Naive B cell (primary cell): Measurements from ENCODE around the gene CDCP2. TPM values are rescaled to one million over a fixed set of nuclear protein-coding genes. Genes with fewer than 3 reads are reported as not detected.
"Not testable (repeated sequence)": the region's sequence is repeated elsewhere in the genome, so short reads cannot be mapped to it uniquely, and the experiment has no call there.

Experiments
- ATAC-seq, 2 donors: fragments of 150-1000 bp; cut with Tn5 transposase; 2 replicates each; pipeline ENCODE4 v1.10.0; 2021; ENCODE audit warnings: low read depth in 2 of 2, mild to moderate bottlenecking in 2 of 2, moderate library complexity in 2 of 2
- DNase-seq: peaks from one replicate; pipeline ENCODE4 v3.0.0; 2022
- H3K27ac Mint-ChIP-seq, 6 donors: one replicate each; pipeline ENCODE4 v1.8.0; 2020 to 2022; ENCODE audit warnings: mild to moderate bottlenecking in 6 of 6, mixed read lengths in 6 of 6, moderate library complexity in 5 of 6, inconsistent platforms in 2 of 6
- H3K27me3 Mint-ChIP-seq, 3 donors: one replicate each; pipeline ENCODE4 v1.8.0; 2021 to 2022; ENCODE audit warnings: mixed read lengths in 3 of 3, mild to moderate bottlenecking in 1 of 3
- H3K36me3 Mint-ChIP-seq, 2 donors: one replicate each; pipeline ENCODE4 v1.8.0; 2020 to 2022; ENCODE audit warnings: mixed read lengths in 2 of 2, inconsistent platforms in 1 of 2, mild to moderate bottlenecking in 1 of 2
- H3K4me1 Mint-ChIP-seq, 3 donors: one replicate each; pipeline ENCODE4 v1.8.0; 2020 to 2022; ENCODE audit warnings: mixed read lengths in 3 of 3, inconsistent platforms in 1 of 3, mild to moderate bottlenecking in 1 of 3, moderate library complexity in 1 of 3
- H3K4me3 Mint-ChIP-seq, 8 donors: one replicate each; pipeline ENCODE4 v1.8.0; 2020 to 2022; ENCODE audit warnings: mild to moderate bottlenecking in 8 of 8, mixed read lengths in 8 of 8, moderate library complexity in 8 of 8, inconsistent platforms in 2 of 8
- H3K9me3 Mint-ChIP-seq, 7 donors: one replicate each; pipeline ENCODE4 v1.8.0; 2020 to 2022; ENCODE audit warnings: mixed read lengths in 7 of 7, mild to moderate bottlenecking in 5 of 7, inconsistent platforms in 2 of 7, moderate library complexity in 1 of 7
- polyA plus RNA-seq, 6 donors: library from polyadenylated mRNA; unstranded; fragments of 300-500 nt; fragmentation: Illumina TruSeq; gene quantifications; one replicate each; pipeline ENCODE4 v1.2.3, GENCODE V29; 2021; ENCODE audit warnings: low read depth in 6 of 6

Gene CDCP2
- polyA plus RNA-seq, 6 donors from 2014 or later = not detected

GRCh38 chr1:54112027-54112426 lies 40.8 kb downstream of the CDCP2 start:
- Mint-ChIP-seq H3K4me3 (no peak overlapping the region), H3K9me3 (peaks cover 0 to 2% (median 0%) of the 10 kb centered on the region in 7 donors)

GRCh38 chr1:54111624-54112023 lies 41.2 kb downstream of the CDCP2 start:
- H3K27ac Mint-ChIP-seq = no peak overlapping the region
- no peaks in the 10 kb centered on the region for H3K27me3 Mint-ChIP-seq
- peaks cover 0 to 2% (median 0%) of the 10 kb centered on the region in 7 donors for H3K9me3 Mint-ChIP-seq
- no peak for DNase-seq
- no peaks in the 10 kb centered on the region for H3K36me3 Mint-ChIP-seq
- no peak for ATAC-seq
- no peaks in the 10 kb centered on the region for H3K4me1 Mint-ChIP-seq
- no peak overlapping the region for H3K4me3 Mint-ChIP-seq

More at GRCh38 chr1:54112027-54112426, 40.8 kb downstream of the CDCP2 start:
- Mint-ChIP-seq H3K4me1 (no peaks in the 10 kb centered on the region), H3K27me3 (no peaks in the 10 kb centered on the region), H3K36me3 (no peaks in the 10 kb centered on the region), H3K27ac (no peak overlapping the region)
- ATAC-seq = no peak
- no peak for DNase-seq

- peaks cover 0 to 2% (median 0%) of the 10 kb centered on the region in 7 donors for H3K9me3 Mint-ChIP-seq
- no peaks in the 10 kb centered on the region for H3K36me3 Mint-ChIP-seq
- no peaks in the 10 kb centered on the region for H3K27me3 Mint-ChIP-seq
- no peak overlapping the region for H3K27ac Mint-ChIP-seq
- no peak overlapping the region for H3K4me3 Mint-ChIP-seq
- no peaks in the 10 kb centered on the region for H3K4me1 Mint-ChIP-seq
- DNase-seq (no peak), ATAC-seq (no peak)
These were observed 41.8 kb downstream of the CDCP2 start for GRCh38 chr1:54110996-54111395.

GRCh38 chr1:54109129-54110090 lies 43.4 kb downstream of the CDCP2 start:
- Mint-ChIP-seq H3K27me3 (no peaks in the 10 kb centered on the region), H3K36me3 (no peaks in the 10 kb centered on the region), H3K4me3 (no peak overlapping the region), H3K27ac (peak overlapping the region in 2 of 6 donors; percentile 72 to 89), H3K9me3 (peaks cover 0 to 2% (median 0%) of the 10 kb centered on the region in 7 donors), H3K4me1 (no peaks in the 10 kb centered on the region)
- DNase-seq (no peak), ATAC-seq (no peak)

GRCh38 chr1:54108156-54108555 lies 44.6 kb downstream of the CDCP2 start:
- ATAC-seq = no peak
- H3K4me1 Mint-ChIP-seq = no peaks in the 10 kb centered on the region

GRCh38 chr1:54107131-54107530 lies 45.7 kb downstream of the CDCP2 start:
- DNase-seq = no peak
- H3K9me3 Mint-ChIP-seq = peaks cover 0 to 2% (median 0%) of the 10 kb centered on the region in 7 donors
- no peak for ATAC-seq
- H3K27me3 Mint-ChIP-seq = no peaks in the 10 kb centered on the region
- peaks cover 11 to 15% of the 10 kb centered on the region in 2 donors for H3K36me3 Mint-ChIP-seq
- H3K27ac Mint-ChIP-seq = peak overlapping the region in 1 of 6 donors; percentile 60
- no peak overlapping the region for H3K4me3 Mint-ChIP-seq
- H3K4me1 Mint-ChIP-seq = no peaks in the 10 kb centered on the region

More at GRCh38 chr1:54108156-54108555, 44.6 kb downstream of the CDCP2 start:
- Mint-ChIP-seq H3K36me3 (peaks cover under 1 to 5% of the 10 kb centered on the region in 2 donors), H3K4me3 (no peak overlapping the region), H3K27me3 (no peaks in the 10 kb centered on the region), H3K9me3 (peaks cover 0 to 2% (median 0%) of the 10 kb centered on the region in 7 donors), H3K27ac (no peak overlapping the region)
- DNase-seq = no peak

GRCh38 chr1:54105736-54106269 lies 47.0 kb downstream of the CDCP2 start:
- peaks cover 0 to 2% (median 0%) of the 10 kb centered on the region in 7 donors for H3K9me3 Mint-ChIP-seq
- no peaks in the 10 kb centered on the region for H3K27me3 Mint-ChIP-seq
- no peak for ATAC-seq
- H3K4me1 Mint-ChIP-seq = no peaks in the 10 kb centered on the region
- no peak overlapping the region for H3K4me3 Mint-ChIP-seq
- no peak for DNase-seq
- peaks cover 12 to 15% of the 10 kb centered on the region in 2 donors for H3K36me3 Mint-ChIP-seq
- H3K27ac Mint-ChIP-seq = no peak overlapping the region

- Mint-ChIP-seq H3K27ac (peak overlapping the region in 2 of 6 donors; percentile 3 to 46), H3K27me3 (no peaks in the 10 kb centered on the region), H3K36me3 (peaks cover 19 to 21% of the 10 kb centered on the region in 2 donors)
These were observed 47.7 kb downstream of the CDCP2 start for GRCh38 chr1:54105080-54105479.

GRCh38 chr1:54104613-54105012 lies 48.2 kb downstream of the CDCP2 start:
- ATAC-seq, DNase-seq, H3K4me1 Mint-ChIP-seq, H3K4me3 Mint-ChIP-seq, H3K9me3 Mint-ChIP-seq, H3K27me3 Mint-ChIP-seq: not testable (repeated sequence)
- Mint-ChIP-seq H3K36me3 (peaks cover 20 to 21% of the 10 kb centered on the region in 2 donors), H3K27ac (peak overlapping the region in 2 of 6 donors; percentile 33 to 86)

More at GRCh38 chr1:54105080-54105479, 47.7 kb downstream of the CDCP2 start:
- Mint-ChIP-seq H3K4me3 (no peak overlapping the region), H3K9me3 (no peaks in the 10 kb centered on the region), H3K4me1 (no peaks in the 10 kb centered on the region)
- ATAC-seq (no peak), DNase-seq (no peak)

- H3K36me3 Mint-ChIP-seq = peaks cover 24 to 27% of the 10 kb centered on the region in 2 donors
- no peak overlapping the region for H3K4me3 Mint-ChIP-seq
- ATAC-seq (no peak), DNase-seq (no peak)
- no peaks in the 10 kb centered on the region for H3K27me3 Mint-ChIP-seq
- H3K27ac Mint-ChIP-seq = peak overlapping the region in 1 of 6 donors; percentile 74
- H3K9me3 Mint-ChIP-seq = no peaks in the 10 kb centered on the region
- peaks cover 0 to 7% (median 0%) of the 10 kb centered on the region in 3 donors for H3K4me1 Mint-ChIP-seq
These were observed 49.4 kb downstream of the CDCP2 start for GRCh38 chr1:54103414-54103813.

- peak overlapping the region in 3 of 6 donors; percentile 23 to 78 (median 32) for H3K27ac Mint-ChIP-seq
- no peaks in the 10 kb centered on the region for H3K27me3 Mint-ChIP-seq
These were observed 52.3 kb downstream of the CDCP2 start for GRCh38 chr1:54100500-54100899.

GRCh38 chr1:54099061-54099610 lies 53.7 kb downstream of the CDCP2 start:
- no peaks in the 10 kb centered on the region for H3K27me3 Mint-ChIP-seq
- no peak for DNase-seq
- H3K4me3 Mint-ChIP-seq = no peak overlapping the region
- H3K27ac Mint-ChIP-seq = peak overlapping the region in 2 of 6 donors; percentile 49 to 81
- no peaks in the 10 kb centered on the region for H3K9me3 Mint-ChIP-seq
- ATAC-seq = no peak
- H3K36me3 Mint-ChIP-seq = peaks cover 42 to 43% of the 10 kb centered on the region in 2 donors
- H3K4me1 Mint-ChIP-seq = peaks cover 4 to 21% (median 10%) of the 10 kb centered on the region in 3 donors

More at GRCh38 chr1:54100500-54100899, 52.3 kb downstream of the CDCP2 start:
- ATAC-seq (no peak), DNase-seq (no peak)
- Mint-ChIP-seq H3K36me3 (peaks cover 40 to 42% of the 10 kb centered on the region in 2 donors), H3K4me1 (peaks cover 0 to 15% (median 2%) of the 10 kb centered on the region in 3 donors), H3K4me3 (no peak overlapping the region), H3K9me3 (no peaks in the 10 kb centered on the region)

GRCh38 chr1:54096877-54097240 lies 55.9 kb downstream of the CDCP2 start:
- no peak for DNase-seq
- H3K27me3 Mint-ChIP-seq = no peaks in the 10 kb centered on the region
- ATAC-seq = no peak
- peaks cover 31 to 37% of the 10 kb centered on the region in 2 donors for H3K36me3 Mint-ChIP-seq
- peak overlapping the region in 3 of 6 donors; percentile 8 to 33 (median 22) for H3K27ac Mint-ChIP-seq
- no peaks in the 10 kb centered on the region for H3K9me3 Mint-ChIP-seq
- peak overlapping the region in 1 of 8 donors; percentile 40 for H3K4me3 Mint-ChIP-seq
- peaks cover 4 to 21% (median 10%) of the 10 kb centered on the region in 3 donors for H3K4me1 Mint-ChIP-seq
